PFSK-1 (cell line): ENCODE measurements around the gene KCNQ5.

Experiments used
- POLR2AphosphoS5 ChIP-seq: IDR thresholded peaks from 2 replicates; pipeline ENCODE4 v1.6.1; 2012; ENCODE audit warnings: low read depth, mild to moderate bottlenecking, control low read depth, low read length, moderate library complexity
- REST ChIP-seq, 2 experiments: IDR thresholded peaks; 2 replicates each; pipeline versions ENCODE4 v1.6.1 to v1.8.0; 2011 to 2012; ENCODE audit warnings: low read depth in 2 of 2, low read length in 2 of 2, control low read depth in 1 of 2, inconsistent platforms in 1 of 2, mild to moderate bottlenecking in 1 of 2, moderate library complexity in 1 of 2; ENCODE audit not compliant: insufficient read depth in 1 of 2
- SIN3A ChIP-seq: IDR thresholded peaks from 2 replicates; pipeline ENCODE4 v1.6.1; 2012; ENCODE audit warnings: mild to moderate bottlenecking, low read length, moderate library complexity, borderline replicate concordance; ENCODE audit not compliant: insufficient read depth
- TAF1 ChIP-seq: IDR thresholded peaks from 2 replicates; pipeline ENCODE4 v1.6.1; 2012; ENCODE audit warnings: low read length, control low read depth, borderline replicate concordance; ENCODE audit not compliant: insufficient read depth

- TF ChIP-seq SIN3A, result no peak
- no peak; the same call in 1 of the 2 replicates for TF ChIP-seq POLR2AphosphoS5
- no peak for TF ChIP-seq REST (IDR thresholded peaks at IDR 0.05; ENCODE audit: insufficient read depth in 1 of 2, low read depth in 2 of 2, low read length in 2 of 2)
- TF ChIP-seq TAF1, result no peak
Observed at GRCh38 chr6:72977114-72977513, 355.2 kb downstream of the KCNQ5 start.
